RWPE1 (cell line): ENCODE measurements around the gene P2RX6.
"Not testable (repeated sequence)": the region's sequence is repeated elsewhere in the genome, so short reads cannot be mapped to it uniquely, and the experiment has no call there.

ENCODE experiments used
- CTCF ChIA-PET: fragments of 350-600 bp; sonication (Branson Sonifier 250); formaldehyde crosslinking; extraction: SDS; loops from one replicate; lab custom pipeline; 2021; lab: Yijun Ruan, JAX
- POLR2A ChIA-PET: fragments of 400-600 bp; formaldehyde crosslinking; extraction: SDS; loops from one replicate; lab custom pipeline; 2020; ENCODE audit warnings: antibody characterized with exemption; ENCODE audit not compliant: low non-redundant PET; lab: Yijun Ruan, JAX
- DNase-seq: peaks from one replicate; pipeline ENCODE4 v3.0.0; 2012; ENCODE audit warnings: low spot score
- H3K27ac ChIP-seq: fragments of 450-650 bp; 2 replicates; pipeline ENCODE4 v1.5.1; 2017
- TF ChIP-seq, protein P1 (sequence below): fragments of 450-650 bp; conservative IDR thresholded peaks from 2 replicates; pipeline ENCODE4 v1.5.1; 2017; ENCODE audit warnings: low read depth, mild to moderate bottlenecking

Gene P2RX6

DNA sequence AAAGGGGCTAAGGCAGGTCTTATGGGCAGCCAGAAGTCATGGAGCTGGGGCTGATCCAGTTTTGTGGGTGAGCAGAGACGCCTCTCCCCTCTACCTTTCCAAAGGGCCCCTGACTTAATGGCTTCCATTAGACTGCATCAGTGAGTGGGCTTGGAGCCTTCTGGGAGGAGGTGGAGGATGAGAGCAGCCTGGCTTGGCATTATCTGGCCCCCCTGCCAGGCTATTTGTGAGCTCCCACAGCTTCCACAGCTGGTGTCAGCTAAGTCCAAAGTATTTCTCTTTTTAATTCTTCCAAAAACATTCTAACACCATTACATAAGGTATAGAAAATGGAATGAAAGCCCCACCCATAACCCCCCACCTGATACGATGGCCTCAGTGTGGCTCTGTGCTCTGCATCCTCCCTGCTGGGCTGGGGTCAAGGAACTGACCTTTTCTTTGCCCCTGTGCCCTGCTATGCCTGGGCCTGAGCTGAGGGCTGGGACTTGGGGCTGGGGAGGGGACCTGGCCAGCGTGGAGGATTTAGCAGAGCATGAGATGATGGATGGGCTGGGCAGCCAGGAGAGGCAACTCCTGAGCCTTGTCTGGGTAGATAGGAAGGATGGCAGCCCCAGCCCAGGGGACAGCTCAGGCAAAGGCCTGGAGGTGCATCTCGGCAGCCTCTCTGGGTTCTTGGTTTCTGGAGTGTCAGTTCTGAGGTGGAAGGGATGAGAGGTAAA, 43.9 kb upstream of the P2RX6 start:
- CTCF ChIA-PET: no interaction called here
- H3K27ac ChIP-seq: no peak overlapping the region
- POLR2A ChIA-PET: interaction anchor here (0.5 kb wide), 1 partner anchor 109 kb away, joined by 4 read pairs; no protein-coding TSS in a partner anchor

DNA sequence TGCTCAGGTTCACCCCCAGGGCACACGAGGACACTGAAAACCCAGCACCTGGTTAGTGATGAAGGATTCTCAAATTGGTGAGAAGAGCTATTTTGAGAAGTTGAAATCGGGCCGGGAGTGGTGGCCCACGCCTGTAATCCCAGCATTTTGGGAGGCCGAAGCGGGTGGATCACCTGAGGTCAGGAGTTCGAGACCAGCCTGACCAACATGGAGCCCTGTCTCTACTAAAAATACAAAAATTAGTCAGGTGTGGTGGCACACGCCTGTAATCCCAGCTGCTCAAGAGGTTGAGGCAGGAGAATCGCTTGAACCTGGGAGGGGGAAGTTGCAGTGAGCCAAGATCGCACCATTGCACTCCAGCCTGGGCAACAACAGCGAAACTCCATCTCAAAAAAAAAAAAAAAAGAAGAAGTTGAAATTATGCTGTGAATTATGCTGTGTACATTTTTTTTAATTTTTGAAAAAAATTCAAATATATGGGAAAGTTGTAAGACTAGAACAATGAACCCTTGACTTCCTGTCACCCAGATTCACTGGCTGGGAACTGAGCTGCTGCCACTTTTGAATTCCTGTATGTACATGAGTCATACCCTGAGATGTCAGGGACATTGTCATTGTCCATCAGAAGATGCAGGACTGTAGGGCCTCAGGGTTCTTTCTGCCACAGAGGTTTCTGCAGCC, 42.8 kb upstream of the P2RX6 start:
- CTCF ChIA-PET: interaction anchor here (0.6 to 1.9 kb wide), 3 partner anchors 10 to 226 kb away, joined by 3 to 6 read pairs (median 3); no protein-coding TSS in a partner anchor
- H3K27ac ChIP-seq, POLR2A ChIA-PET, DNase-seq: not testable (repeated sequence)

More for the DNA sequence above, 43.9 kb upstream of the P2RX6 start:
- TF ChIP-seq, protein P1, sequence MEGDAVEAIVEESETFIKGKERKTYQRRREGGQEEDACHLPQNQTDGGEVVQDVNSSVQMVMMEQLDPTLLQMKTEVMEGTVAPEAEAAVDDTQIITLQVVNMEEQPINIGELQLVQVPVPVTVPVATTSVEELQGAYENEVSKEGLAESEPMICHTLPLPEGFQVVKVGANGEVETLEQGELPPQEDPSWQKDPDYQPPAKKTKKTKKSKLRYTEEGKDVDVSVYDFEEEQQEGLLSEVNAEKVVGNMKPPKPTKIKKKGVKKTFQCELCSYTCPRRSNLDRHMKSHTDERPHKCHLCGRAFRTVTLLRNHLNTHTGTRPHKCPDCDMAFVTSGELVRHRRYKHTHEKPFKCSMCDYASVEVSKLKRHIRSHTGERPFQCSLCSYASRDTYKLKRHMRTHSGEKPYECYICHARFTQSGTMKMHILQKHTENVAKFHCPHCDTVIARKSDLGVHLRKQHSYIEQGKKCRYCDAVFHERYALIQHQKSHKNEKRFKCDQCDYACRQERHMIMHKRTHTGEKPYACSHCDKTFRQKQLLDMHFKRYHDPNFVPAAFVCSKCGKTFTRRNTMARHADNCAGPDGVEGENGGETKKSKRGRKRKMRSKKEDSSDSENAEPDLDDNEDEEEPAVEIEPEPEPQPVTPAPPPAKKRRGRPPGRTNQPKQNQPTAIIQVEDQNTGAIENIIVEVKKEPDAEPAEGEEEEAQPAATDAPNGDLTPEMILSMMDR: no peak
- no peak for DNase-seq

DNA sequence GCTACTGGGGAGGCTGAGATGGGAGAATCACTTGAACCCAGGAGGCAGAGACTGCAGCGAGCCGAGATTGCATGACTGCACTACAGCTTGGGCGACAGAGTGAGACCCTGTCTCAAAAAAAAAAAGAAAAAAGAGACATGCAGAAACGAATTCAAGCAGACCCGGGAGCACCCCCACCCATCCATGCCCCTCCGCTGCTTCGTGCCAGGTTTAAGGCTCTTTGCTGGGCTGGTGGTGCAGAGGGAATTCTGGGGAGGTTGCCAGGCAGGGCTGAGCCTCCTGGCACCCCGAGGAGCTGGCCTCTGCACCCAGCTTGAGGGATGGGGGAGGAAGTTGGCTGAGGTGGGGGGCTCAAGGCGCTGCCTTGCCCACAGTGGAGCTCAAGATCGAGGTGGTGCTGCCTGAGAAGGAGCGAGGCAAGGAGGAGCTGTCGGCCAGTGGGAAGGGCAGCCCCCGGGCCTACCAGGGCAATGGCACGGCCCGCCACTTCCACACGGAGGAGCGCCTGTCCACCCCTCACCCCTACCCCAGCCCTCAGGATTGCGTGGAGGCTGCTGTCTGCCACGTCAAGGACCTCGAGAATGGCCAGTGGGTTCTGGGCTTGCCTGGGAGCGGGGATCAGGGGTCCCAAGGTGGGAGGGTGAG, 41.9 kb upstream of the P2RX6 start:
- no peak for DNase-seq
- CTCF ChIA-PET: interaction anchor here (0.6 to 1.9 kb wide), 3 partner anchors 11 to 227 kb away, joined by 3 to 6 read pairs (median 3); no protein-coding TSS in a partner anchor
- POLR2A ChIA-PET: no interaction called here
- TF ChIP-seq, protein P1: no peak
- no peak overlapping the region for H3K27ac ChIP-seq

DNA sequence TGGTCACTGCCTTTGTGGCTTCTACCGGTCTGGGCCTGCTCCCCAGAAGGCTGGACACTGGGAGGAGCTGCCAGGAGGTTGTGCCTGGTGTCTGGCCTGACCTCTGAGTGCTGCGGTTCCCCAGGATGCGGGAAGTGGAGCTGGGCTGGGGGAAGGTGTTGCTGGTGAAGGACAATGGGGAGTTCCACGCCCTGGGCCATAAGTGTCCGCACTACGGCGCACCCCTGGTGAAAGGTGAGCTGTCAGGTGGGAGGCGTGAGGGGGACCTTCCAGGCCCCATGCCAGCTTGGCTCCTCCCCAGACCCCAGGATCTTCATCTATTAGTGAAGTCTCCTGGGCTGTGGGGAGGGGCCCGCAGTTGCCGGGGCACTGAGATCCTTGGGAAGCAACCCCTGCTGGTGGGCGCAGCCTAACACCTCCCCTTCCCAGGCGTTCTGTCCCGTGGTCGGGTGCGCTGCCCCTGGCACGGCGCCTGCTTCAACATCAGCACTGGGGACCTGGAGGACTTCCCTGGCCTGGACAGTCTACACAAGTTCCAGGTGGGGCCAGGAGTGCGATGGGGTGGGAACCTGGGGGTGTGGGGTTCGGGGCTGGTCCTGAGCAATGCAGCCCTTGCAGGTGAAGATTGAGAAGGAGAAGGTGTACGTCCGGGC, 41.2 kb upstream of the P2RX6 start:
- CTCF ChIA-PET: interaction anchor here (1.9 kb wide), 1 partner anchor 12 kb away, joined by 6 read pairs; no protein-coding TSS in a partner anchor
- POLR2A ChIA-PET: no interaction called here
- TF ChIP-seq, protein P1: no peak
- H3K27ac ChIP-seq: no peak overlapping the region
- DNase-seq: no peak

DNA sequence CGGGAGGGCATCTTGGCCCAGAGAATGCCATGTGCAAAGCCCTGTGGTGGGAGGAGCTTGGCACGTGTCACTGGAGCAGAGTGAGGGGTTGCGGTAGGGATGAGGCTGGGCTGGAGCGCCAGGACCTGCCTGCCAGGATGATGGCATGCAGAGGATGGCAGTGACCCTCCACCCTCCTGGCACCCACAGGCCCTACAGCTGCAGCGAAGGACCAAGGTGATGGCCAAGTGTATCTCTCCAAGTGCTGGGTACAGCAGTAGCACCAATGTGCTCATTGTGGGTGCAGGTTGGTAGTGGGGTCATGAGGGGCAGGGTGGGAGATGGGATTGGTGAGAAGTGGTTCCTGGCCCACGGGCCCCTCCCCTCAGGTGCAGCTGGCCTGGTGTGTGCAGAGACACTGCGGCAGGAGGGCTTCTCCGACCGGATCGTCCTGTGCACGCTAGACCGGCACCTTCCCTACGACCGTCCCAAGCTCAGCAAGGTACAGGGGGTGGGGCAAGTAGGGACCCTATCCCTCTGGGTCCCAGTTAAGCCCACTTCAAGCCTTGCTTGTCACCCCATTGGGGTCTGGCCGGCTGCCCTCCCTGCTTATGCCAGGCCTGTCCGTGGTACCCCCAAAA, 40.5 kb upstream of the P2RX6 start:
- CTCF ChIA-PET: no interaction called here

More for the DNA sequence above, 40.5 kb upstream of the P2RX6 start:
- no peak overlapping the region for H3K27ac ChIP-seq
- no peak for DNase-seq
- TF ChIP-seq, protein P1: no peak
- POLR2A ChIA-PET: no interaction called here
